Measurements from ENCODE around the gene WRAP73.

- TF ChIP-seq CTCF (IDR thresholded peaks at IDR 0.05) (no peak), POLR2AphosphoS5 (IDR thresholded peaks at IDR 0.05) (no peak), EP300 (IDR thresholded peaks at IDR 0.05; ENCODE audit: low read depth) (no peak)
Measured at GRCh38 chr1:3683992-3684391, 34.1 kb upstream of the WRAP73 start.

Measured in transverse colon (tissue), 4 donors.